ENCODE measurements around the gene IFNA16.
"Not testable (repeated sequence)": the region's sequence is repeated elsewhere in the genome, so short reads cannot be mapped to it uniquely, and the experiment has no call there.

IFNA16 gene

DNA sequence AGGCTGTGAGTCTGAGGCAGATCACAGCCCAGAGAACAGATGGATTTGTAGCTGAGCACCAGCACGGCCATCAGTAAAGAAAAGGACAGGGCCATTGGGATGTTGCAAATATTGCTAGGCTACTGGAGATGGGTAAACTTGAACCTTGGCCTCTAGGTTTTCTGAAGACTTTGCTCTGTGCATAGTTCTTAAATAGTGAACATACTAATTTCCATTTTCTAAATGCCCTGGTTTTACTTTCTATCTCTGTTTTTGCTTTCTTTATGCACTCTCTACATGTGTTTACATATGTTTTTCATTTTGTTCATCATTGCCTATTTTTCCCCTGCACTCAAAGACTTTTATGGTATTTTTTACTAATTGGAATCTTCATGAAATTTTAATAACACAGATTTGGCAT, at the start of gene IFNA16:
IFNA16 (minus strand) TSS at position 101 of the 400 bp plus-strand sequence; CDS start at position 95, 6 bp downstream.
- not testable (repeated sequence) for DNase-seq (ENCODE audit: low spot score)

DNA sequence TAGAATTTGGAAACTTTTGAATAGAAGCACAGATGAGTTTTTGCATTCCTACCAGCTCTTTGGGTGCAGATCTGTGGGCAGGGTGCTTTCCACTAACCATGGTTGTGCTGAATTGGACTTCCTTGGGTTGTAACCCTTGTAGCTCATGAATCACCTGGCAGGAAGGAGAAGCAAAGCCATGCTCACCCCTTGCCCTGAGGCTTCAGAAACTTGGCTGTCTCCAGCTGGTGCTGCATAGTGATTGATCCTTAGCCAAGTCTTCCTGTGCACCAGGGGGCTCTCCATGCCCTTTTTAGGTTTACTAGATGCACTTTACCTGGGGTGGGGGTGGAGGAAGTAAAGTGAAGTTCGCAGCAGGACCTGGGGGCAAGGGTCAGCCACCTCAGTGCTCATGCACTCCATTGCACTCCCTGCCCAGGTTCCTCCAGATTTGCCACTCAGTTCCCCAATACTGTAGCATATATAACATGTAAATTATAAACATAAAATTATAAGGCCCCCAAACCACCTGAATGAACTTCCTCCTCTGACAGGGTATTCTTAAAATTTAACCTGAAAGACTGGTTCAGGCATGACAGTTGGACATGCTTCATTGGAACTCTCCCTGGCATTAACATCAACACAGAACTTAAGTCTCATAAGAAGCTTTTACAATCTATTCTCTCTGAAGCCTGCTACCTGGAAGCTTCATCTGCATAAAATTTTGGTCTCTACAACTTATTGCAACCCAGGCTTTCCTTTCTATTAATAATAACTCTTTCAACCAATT, 48.5 kb upstream of the IFNA16 start:
- no peak for DNase-seq (ENCODE audit: low spot score)

DNA sequence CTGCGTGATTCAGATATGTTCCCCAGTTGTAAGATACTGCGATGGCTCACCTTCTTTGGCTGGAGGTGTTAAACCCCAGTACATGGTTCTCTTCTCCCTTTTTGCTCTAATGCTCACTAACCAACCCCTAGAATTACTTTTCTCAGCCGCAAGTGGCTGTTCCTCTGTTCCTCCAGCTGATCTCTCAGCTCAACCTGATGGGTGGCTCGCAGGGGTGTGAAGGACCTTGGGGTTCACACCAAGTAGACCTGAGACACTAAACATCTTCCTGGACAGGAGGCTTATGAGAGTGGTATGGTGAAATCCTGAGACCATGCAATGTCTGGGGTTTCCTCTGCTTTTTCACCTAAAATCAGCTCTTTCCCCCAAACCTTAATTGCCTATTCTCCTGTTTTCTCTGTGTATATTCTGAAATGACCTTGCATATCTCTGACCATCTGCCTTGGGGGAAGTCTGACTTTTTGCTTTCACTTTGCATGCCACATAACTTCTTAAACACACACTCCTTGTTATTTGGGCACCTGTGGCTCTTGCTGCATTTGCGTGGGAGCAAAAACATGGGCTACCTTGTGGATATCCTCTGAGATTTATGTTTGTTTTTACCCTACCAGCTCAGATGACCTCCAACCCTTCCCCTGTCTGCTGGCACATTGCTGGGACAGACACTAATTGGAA, 38.6 kb upstream of the IFNA16 start:
- DNase-seq (ENCODE audit: low spot score) = no peak

DNA sequence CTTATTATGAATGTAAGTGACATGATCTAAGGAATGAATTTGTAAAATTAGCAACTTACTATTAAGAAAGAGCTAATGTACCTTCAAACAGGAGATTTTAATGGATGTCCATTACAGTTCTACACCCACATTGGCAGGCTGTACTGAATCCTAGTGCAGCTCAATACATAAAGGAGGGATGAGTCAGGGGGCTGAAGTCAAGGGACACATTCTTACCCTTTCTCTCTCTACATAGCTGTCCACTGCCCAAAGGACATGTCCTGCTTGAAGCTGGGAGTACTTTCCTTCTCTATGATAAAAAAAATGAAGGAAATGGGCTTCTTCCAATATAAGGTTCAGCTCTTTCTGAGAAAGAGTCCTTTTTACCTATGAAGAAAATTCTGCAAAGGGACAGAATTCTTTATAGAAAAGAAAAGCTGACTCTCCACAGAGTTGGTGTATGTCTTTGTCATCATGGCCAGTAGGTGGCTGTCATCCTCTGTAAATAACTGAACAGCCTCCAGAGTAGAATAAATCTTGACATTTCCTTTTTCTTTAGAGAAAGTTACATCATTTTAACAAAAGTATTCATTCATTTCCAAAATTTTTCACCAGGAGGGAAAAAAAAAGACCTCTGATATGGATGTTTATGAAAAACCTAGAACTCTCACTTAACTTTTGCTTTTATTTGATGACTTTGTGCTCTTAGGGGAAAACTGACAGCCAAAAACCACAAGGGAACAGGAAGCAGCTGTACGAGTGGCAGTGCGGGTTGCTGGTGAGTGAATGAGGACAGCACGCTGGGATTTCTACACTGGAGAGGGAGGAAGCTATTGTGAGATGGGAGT, 35.8 kb upstream of the IFNA16 start:
- peak; percentile 39 for DNase-seq (ENCODE audit: low spot score)

DNA sequence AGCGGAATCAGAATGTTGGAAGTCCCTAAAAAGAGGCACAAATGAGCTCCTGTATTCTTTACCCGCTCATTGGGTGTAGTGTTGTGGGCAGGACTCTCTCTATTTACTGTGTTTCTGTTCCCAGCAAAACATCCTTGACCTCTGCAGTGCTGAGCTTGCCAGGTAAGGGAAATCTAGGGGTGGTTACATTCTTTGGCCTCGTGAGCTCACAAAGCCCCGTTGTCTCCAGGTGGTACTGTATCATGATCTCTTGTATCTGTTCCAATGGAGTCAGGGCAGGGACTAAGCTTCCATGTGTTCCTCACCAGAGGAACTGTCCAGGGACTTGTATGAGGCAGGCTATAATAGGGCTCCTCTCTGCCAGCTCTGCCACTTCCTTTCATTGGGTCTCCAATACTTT, 34.5 kb upstream of the IFNA16 start:
- no peak for DNase-seq (ENCODE audit: low spot score)

DNA sequence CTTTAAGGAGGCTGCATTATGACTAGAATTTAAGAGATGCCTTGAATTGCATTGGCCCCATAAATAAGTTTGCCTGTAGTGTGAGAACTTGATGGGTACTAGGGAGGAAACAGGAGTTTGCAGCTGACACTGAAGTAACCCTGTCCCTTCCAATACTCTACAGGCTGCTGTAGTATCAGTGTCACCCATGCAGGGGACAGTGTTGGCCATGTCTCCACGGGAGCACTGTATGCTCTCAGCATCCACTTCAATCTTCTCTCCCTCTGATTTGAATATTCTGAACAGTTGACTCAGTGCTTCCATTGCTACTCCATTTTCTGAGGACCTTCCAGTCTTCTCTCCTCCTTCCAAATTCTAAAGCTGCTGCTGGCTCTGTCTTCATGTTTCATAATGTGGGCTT, 34.1 kb upstream of the IFNA16 start:
- no peak for DNase-seq (ENCODE audit: low spot score)

DNA sequence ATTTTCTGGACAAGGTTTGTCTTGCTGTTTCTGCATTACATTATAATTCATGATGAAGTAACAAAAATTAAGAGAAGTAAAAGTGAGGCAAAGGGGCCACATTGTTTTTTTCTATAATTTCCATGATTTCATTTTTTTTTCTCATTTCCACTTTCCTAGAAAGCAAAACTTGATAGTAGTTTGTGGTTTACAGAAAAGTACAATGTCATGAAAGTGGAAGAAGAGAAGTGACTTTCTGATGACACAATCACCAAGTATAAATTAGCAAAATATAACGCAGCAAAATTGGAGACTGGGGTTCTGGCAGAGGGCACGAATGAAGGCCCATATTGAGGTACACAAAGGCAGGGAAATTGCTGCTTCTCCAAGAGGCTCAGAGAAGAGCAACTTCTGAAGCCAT, 27.7 kb upstream of the IFNA16 start:
- no peak for DNase-seq (ENCODE audit: low spot score)

DNA sequence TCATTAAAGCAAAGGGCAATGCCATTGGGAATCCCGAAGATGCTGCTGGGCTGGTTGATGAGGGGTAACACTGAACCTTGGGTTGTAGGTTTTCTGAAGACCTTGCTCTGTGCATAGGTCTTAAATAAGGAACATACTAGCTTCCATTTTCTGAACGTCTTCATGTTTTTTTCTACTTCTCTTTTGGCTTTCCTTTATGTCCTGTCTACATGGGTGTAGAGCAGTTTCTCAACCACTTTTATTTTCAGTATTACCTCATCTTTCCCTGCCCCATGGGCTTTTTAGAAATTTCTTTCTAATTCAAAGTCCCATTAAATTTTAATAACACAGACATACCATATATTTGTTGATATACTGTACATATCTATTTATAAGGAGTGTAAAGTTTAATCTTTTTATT, 22.8 kb upstream of the IFNA16 start, which contains the start of gene IFNA14:
IFNA14 (minus strand) TSS at position 95 of the 400 bp plus-strand sequence; CDS start at position 25, 70 bp downstream.
- no peak for DNase-seq (ENCODE audit: low spot score)

DNA sequence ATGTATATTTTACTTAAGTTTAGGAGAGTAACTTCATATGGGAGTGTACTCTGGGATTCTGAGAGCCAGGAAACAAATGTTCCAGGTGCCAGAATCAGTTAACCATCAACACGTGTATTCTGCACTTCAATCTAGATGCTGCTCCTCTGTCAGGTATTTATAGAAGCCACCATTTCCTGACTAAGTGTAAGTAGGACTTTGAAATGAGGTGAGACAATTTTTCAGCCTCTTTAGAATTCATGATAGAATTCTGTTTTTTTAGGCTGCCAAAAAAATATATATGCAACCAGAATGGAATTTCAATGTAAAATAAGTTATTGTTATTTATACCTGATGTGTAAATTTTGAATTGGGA, 19.2 kb upstream of the IFNA16 start:
- not testable (repeated sequence) for DNase-seq (ENCODE audit: low spot score)

DNA sequence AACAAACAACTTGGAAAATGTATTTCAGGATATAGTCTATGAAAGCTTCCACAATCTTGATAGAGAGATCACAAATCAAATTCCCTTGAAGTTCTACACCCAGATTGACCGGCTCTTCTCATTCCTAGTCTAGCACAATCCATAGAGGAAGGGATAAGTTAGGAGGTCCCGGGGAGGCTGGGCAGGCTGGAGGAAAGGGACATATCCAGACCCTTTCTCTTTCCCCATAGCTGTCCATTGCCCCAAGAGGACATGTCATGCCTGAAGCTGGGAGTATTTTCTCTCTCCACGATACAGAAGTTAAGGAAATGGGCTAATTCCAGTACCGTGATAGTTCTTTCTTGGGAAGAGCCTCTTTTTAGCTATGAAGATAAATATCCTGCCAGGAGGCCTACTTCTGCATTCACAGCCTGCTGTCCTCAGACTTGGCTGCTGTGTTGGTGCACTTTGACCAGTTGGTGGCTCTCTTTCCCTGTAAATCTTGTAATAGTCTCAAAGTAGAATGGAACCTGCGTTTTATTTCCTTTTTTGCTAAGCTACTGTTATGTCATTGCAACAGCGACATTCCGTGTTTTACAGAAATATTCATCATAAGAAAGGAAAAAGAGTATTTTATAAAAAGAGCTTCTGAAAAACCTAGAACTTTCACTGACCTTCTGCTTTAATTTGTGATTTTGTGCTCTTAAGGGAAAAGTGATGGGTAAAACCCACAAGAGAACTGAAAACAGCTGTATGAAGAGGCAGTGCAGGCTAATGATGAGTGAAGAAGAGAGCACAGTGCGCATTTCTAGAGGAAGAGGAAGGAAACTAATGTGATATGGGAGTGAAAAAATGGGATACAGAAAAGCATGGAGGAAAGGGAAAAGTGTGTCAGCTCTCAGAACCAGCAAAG, 18.6 kb upstream of the IFNA16 start:
- DNase-seq (ENCODE audit: low spot score) = peak; percentile 50

DNA sequence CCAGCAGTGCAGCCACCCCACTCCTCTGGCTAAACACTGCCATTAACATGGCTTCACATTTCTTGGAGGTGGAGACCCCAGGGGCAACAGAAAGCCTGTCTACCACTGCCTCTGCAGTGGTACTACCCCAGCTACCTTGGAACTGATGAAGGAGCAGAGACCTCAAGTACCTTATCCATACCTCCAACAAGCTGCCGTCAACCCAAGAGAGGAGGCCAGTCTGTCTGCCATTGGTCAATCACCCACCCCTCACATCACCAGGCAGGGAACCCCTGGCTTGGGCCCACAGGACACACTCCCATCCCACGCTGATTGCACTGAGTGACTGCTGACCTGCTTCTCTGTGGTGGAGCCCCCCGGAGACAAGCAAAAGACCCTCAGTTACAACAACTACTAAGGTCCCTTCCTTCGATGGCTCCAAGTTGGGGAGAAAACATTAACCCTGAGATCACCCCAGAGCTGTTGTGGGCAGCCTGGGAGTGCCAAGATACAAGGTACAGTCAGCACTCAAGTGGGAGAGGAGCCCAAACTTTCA, 17.1 kb upstream of the IFNA16 start:
- no peak for DNase-seq (ENCODE audit: low spot score)

DNA sequence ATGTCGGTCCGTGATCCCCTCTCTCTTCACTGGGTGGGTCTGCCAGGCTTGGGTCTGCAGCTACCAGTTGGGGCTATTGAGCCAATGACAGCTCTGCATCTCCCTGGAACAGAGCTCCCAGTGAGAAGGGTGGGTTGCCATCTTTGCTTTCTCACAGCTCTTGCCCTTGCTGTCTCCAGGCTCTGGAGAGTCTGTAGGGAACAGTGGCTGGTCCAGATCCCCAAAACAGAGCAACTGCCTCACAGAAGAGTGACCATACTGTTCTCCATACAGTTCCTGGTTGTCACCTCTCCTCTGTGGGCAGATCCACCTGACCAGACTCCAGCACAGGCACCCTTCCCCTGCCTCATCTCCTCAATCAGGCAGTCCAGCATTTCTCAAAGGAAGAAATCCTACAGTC, 16.1 kb upstream of the IFNA16 start:
- DNase-seq (ENCODE audit: low spot score) = no peak

DNA sequence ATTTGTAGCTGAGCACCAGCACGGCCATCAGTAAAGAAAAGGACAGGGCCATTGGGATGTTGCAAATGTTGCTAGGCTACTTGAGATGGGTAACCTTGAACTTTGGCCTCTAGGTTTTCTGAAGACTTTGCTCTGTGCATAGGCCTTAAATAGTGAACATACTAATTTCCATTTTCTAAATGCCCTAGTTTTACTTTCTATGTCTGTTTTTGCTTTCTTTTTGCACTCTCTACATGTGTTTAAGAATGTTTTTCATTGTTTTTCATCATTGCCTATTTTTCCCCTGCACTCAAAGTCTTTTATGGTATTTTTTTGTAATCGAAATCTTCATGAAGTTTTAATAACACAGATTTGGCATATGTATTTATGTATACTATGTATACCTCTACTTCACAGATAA, 11.0 kb upstream of the IFNA16 start, which contains the start of gene IFNA17:
IFNA17 (minus strand) TSS at position 101 of the 400 bp plus-strand sequence; CDS start at position 52, 49 bp downstream.
- DNase-seq (ENCODE audit: low spot score) = no peak

DNA sequence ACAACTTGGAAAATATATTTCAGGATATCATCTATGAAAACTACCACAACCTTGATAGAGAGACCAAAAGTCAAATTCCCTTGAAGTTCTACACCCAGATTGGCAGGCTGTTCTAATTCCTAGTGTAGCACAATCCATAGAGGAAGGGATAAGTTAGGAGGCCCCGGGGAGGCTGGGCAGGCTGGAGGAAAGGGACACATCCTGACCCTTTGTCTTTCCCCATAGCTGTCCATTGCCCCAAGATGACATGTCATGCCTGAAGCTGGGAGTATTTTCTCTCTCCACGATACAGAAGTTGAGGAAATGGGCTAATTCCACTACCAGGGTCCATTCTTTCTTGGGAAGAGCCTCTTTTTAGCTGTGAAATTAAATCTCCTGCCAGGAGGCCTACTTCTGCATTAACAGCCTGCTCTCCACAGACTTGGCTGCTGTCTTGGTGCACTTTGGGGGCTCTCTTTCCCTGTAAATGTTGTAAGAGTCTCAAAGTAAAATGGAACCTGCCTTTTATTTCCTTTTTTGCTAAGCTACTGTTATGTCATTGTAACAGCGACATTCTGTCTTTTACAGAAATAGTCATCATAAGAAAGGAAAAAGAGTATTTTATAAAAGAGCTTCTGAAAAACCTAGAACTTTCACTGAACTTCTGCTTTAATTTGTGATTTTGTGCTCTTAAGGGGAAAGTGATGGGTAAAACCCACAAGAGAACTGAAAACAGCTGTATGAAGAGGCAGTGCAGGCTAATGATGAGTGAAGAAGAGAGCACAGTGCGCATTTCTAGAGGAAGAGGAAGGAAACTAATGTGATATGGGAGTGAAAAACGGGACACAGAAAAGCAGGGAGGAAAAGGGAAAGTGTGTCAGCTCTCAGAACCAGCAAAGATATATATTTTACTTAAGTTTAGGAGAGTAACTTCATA, 3.4 kb downstream of the IFNA16 start:
- peak; percentile 12 for DNase-seq (ENCODE audit: low spot score)

DNA sequence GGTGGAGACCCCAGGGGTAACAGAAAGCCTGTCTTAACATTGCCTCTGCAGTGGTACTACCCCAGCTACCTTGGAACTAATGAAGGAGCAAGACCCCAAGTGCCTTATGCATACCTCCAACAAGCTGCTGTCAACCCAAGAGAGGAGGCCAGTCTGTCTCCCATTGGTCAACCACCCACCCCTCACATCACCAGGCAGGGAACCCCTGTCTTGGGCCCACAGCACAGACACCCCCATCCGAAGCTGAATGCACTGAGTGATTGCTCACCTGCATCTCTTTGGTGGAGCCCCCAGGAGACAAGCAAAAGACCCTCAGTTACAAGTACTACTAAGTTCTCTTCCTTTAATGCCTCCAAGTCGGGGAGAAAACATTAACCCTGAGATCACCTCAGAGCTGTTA, 5.0 kb downstream of the IFNA16 start:
- DNase-seq (ENCODE audit: low spot score) = not testable (repeated sequence)

DNA sequence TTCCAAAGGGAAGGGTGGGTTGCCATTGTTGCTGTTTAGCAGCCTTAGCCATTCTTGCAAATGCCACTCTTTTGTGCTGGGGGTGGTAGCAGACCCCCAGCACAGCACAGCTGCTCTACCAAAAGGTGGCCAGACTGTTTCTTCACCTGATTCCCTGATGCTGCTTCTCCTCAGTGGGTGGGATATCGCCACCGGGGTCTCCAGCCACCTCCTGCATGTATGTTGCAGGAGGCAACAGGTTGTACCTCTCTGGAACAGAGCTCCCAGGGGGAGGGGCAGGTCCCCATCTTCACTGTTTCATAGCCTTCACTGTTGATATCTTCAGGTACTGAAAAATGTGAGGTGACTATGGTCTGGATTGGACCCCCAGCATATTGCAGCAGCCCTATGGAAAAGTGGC, 6.3 kb downstream of the IFNA16 start:
- DNase-seq (ENCODE audit: low spot score) = not testable (repeated sequence)

DNA sequence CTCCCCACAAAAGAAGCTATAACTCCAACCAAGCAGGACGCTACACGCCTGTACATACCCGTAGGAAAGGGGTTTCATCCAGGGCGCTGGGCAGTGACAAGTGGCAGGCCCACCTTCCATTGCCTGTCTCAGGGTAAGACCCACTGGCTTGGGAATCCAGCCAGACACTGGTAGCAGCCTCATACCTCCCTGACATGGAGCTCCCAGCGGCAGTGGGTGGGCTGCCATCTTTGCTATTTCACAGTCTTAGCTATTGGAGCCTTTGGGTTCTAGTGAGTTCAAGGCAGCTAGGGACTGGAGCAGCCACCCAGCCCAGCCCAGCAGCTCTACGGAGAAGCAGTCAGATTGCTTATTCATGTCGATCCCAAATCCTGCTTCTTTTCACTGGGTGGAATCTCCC, 6.8 kb downstream of the IFNA16 start:
- DNase-seq (ENCODE audit: low spot score) = no peak

DNA sequence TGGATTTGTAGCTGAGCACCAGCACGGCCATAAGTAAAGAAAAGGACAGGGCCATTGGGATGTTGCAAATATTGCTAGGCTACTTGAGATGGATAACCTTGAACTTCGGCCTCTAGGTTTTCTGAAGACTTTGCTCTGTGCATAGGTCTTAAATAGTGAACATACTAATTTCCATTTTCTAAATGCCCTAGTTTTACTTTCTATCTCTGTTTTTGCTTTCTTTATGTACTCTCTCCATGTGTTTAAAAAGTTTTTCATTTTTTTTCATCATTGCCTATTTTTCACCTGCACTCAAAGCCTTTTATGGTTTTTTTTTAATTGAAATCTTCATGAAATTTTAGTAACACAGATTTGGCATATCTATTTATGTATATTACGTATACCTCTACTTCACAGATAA, 10.1 kb downstream of the IFNA16 start, which contains the start of gene IFNA10:
IFNA10 (minus strand) TSS at position 101 of the 400 bp plus-strand sequence; CDS start at position 55, 46 bp downstream.
- not testable (repeated sequence) for DNase-seq (ENCODE audit: low spot score)

DNA sequence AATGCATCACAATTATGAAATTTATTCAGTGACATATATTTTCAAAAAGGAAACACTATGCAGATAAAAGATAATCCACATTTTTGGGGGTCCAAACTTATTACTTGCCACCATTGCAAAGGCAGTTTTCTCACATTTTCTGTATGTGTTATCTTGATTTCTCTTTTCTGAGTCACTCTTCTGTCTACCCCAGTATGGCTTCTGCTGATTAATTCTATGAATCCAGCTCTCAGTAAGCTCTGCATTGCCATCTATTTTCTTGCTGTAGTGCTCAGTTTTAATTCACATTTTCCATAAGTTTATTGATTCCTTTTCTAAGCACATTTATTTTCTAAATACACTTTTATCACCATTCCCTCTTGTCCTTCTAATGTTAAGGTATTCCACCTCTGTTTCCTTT, 11.9 kb downstream of the IFNA16 start:
- no peak for DNase-seq (ENCODE audit: low spot score)

DNA sequence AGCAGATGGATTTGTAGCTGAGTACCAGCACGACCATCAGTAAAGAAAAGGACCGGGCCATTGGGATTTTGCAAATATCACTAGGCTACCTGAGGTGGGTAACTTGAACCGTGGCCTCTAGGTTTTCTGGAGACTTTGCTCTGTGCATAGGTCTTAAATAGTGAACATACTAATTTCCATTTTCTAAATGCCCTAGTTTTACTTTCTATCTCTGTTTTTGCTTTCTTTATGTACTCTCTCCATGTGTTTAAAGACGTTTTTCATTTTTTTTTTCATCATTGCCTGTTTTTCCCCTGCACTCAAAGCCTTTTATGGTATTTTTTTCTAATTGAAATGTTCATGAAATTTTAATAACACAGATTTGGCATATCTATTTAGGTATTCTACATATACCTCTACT, 15.0 kb downstream of the IFNA16 start, which contains the start of gene IFNA7:
IFNA7 (minus strand) TSS at position 101 of the 400 bp plus-strand sequence; CDS start at position 61, 40 bp downstream.
- DNase-seq (ENCODE audit: low spot score) = not testable (repeated sequence)
